Heart left ventricle (tissue), 16 donors: ENCODE data around the gene C1orf167. TPM values are rescaled to one million over a fixed set of nuclear protein-coding genes. Genes with fewer than 3 reads are reported as not detected.

ENCODE experiments used
- ATAC-seq, 4 donors: fragments of 200-7000 bp; cut with Tn5 transposase; one replicate each; pipeline ENCODE4 v1.9.1; 2020 to 2022; ENCODE audit warnings: moderate library complexity in 4 of 4, mild to moderate bottlenecking in 3 of 4, moderate number of reproducible peaks in 1 of 4
- DNase-seq, 5 donors: peaks; one replicate each; pipeline ENCODE4 v3.0.0-alpha.2; 2020
- H3K27ac ChIP-seq, 12 donors: fragments of 200-600 bp; sonication (generic) in 4 of 12; one replicate each; pipeline versions ENCODE4 v1.5.0 to v1.8.0; 2016 to 2022; ENCODE audit warnings: mild to moderate bottlenecking in 2 of 12
- H3K27me3 ChIP-seq, 9 donors: fragments of 200-600 bp; sonication (generic) in 2 of 9; one replicate each; pipeline versions ENCODE4 v1.5.1 to v1.8.0; 2016 to 2022; ENCODE audit warnings: mild to moderate bottlenecking in 3 of 9
- H3K36me3 ChIP-seq, 9 donors: fragments of 200-600 bp; sonication (generic) in 2 of 9; one replicate each; pipeline versions ENCODE4 v1.5.0 to v1.8.0; 2018 to 2022; ENCODE audit warnings: mild to moderate bottlenecking in 2 of 9
- H3K4me1 ChIP-seq, 12 donors: fragments of 200-600 bp; sonication (generic) in 4 of 12; one replicate each; pipeline versions ENCODE4 v1.5.0 to v1.8.0; 2016 to 2022; ENCODE audit warnings: mild to moderate bottlenecking in 3 of 12
- H3K4me3 ChIP-seq, 12 donors: fragments of 200-600 bp; sonication (generic) in 4 of 12; one replicate each; pipeline versions ENCODE4 v1.5.0 to v1.8.0; 2017 to 2022; ENCODE audit warnings: mild to moderate bottlenecking in 9 of 12, moderate library complexity in 4 of 12
- H3K9me3 ChIP-seq, 12 donors: fragments of 200-600 bp; sonication (generic) in 4 of 12; one replicate each; pipeline versions ENCODE4 v1.5.0 to v1.8.0; 2016 to 2022; ENCODE audit warnings: mild to moderate bottlenecking in 1 of 12
- CTCF ChIP-seq, 12 donors: fragments of 200-600 bp; sonication (generic) in 4 of 12; IDR thresholded peaks; one replicate each; pipeline versions ENCODE4 v1.5.0 to v1.8.0; 2018 to 2022; ENCODE audit warnings: antibody characterized with exemption in 12 of 12, mild to moderate bottlenecking in 5 of 12
- POLR2A ChIP-seq, 2 donors: fragments of 450-650 bp; IDR thresholded peaks; one replicate each; pipeline ENCODE4 v1.6.1; 2017; ENCODE audit warnings: antibody characterized with exemption in 2 of 2, mild to moderate bottlenecking in 2 of 2, moderate library complexity in 2 of 2
- WGBS, 4 donors: extraction: QIAGEN DNeasy Blood & Tissue Kit in 2 of 4; methylation state at CpG; one replicate each; pipeline versions ENCODE4 v1.1.5 to v1.1.7; 2013 to 2018; 5-methylcytosine and 5-hydroxymethylcytosine counted together
- intact Hi-C, 10 donors: fragments of 100-400 bp; cut with DNase I; formaldehyde crosslinking; loops; one replicate each; pipeline versions ENCODE4 v1.11.1 to v1.14.2; 2022
- polyA plus RNA-seq, 2 donors: library from polyadenylated mRNA; stranded (reverse); fragments of 200-250 nt; gene quantifications; one replicate each; pipeline ENCODE4 v1.2.3, GENCODE V29; 2013
- total RNA-seq, 9 donors: library from RNA; depleted of rRNA in 2 of 9; stranded (reverse); fragments of >200 nt in 2 of 9; fragmentation: NEBNext Ultra II Directional in 3 of 9; extraction: Animal tissue kit (Norgen Biotek cat#: 25700) in 3 of 9; gene quantifications; one replicate each; pipeline versions ENCODE4 v1.1.0 to v1.2.4, GENCODE V29; 2016 to 2023
- donor health status: ischemic (EF 13 %, LVEDD 7.1; RV severe dilation, severe dysfunction).
- donor health status: healthy with polysubstance abuse.
- donor health status: DM: no; HTN: yes; CAD: no.
- donor health status: DM: no; HTN: no; CAD: no.
- donor health status: ischemic (EF 25% LVEDD 6.9; RV normal size, moderate dysfunction).
- donor health status: ischemic (EF 25% LVEDD 5.7; RV mildly dilated, moderate dysfunction).
- donor health status: healthy.
- donor health status: DM: yes; HTN: yes; CAD: no.
- donor health status: ischemic (EF 35%, LVEDD 5.7; RV mildly dilated, moderate dysfunction).
- donor health status: nonischemic (EF 11% LVEDD 7.7; RV severe dilation, severe dysfunction).
- donor health status: DM: yes; HTN: yes; CAD: no.
- donor health status: PGD.
- donor health status: ischemic (EF 29% LVEDD 5.4; RV normal size, mild dysfunction).
- donor health status: nonischemic (EF 23%, LVEDD 6.1; RV moderate dilation, normal function).

The C1orf167 gene
- total and polyA plus RNA-seq, 11 donors = 1.5 to 7.6 (median 3.8) TPM

- no peaks in the 10 kb centered on the region for H3K36me3 ChIP-seq
- no peak for TF ChIP-seq POLR2A (IDR thresholded peaks at IDR 0.05)
- TF ChIP-seq CTCF (IDR thresholded peaks at IDR 0.05) = no peak
Measured at GRCh38 chr1:11770011-11770410, 8.0 kb downstream of the C1orf167 start.

GRCh38 chr1:11771481-11772043, 9.6 kb downstream of the C1orf167 start:
- ATAC-seq (no peak), DNase-seq (no peak)
- intact Hi-C loops = no loop called here
- no peak for TF ChIP-seq CTCF (IDR thresholded peaks at IDR 0.05)
- no peak for TF ChIP-seq POLR2A (IDR thresholded peaks at IDR 0.05)
- Histone ChIP-seq H3K4me3 (no peak overlapping the region), H3K27ac (no peak overlapping the region), H3K36me3 (no peaks in the 10 kb centered on the region), H3K4me1 (peaks cover 0 to 12% (median 3%) of the 10 kb centered on the region in 12 donors), H3K9me3 (no peaks in the 10 kb centered on the region), H3K27me3 (no peaks in the 10 kb centered on the region)
- 70 to 80% (median 77%) methylated on average over 11 of the region's 11 CpGs for WGBS, 4 donors

More at GRCh38 chr1:11770011-11770410, 8.0 kb downstream of the C1orf167 start:
- intact Hi-C loops = no loop called here
- Histone ChIP-seq H3K4me1 (peaks cover 0 to 12% (median 3%) of the 10 kb centered on the region in 12 donors), H3K9me3 (no peaks in the 10 kb centered on the region), H3K27ac (no peak overlapping the region), H3K27me3 (no peaks in the 10 kb centered on the region), H3K4me3 (no peak overlapping the region)
- ATAC-seq = no peak
- no peak for DNase-seq

GRCh38 chr1:11772458-11772857, 10.5 kb downstream of the C1orf167 start:
- TF ChIP-seq POLR2A (IDR thresholded peaks at IDR 0.05) = no peak
- DNase-seq (no peak), ATAC-seq (no peak)
- intact Hi-C loops = no loop called here
- Histone ChIP-seq H3K4me1 (peaks cover 0 to 12% (median 3%) of the 10 kb centered on the region in 12 donors), H3K9me3 (no peaks in the 10 kb centered on the region), H3K36me3 (no peaks in the 10 kb centered on the region), H3K27me3 (no peaks in the 10 kb centered on the region), H3K4me3 (no peak overlapping the region), H3K27ac (no peak overlapping the region)
- 58 to 69% (median 64%) methylated on average over 5 of the region's 5 CpGs for WGBS, 4 donors

GRCh38 chr1:11774753-11775152, 12.8 kb downstream of the C1orf167 start:
- Histone ChIP-seq H3K27ac (no peak overlapping the region), H3K27me3 (no peaks in the 10 kb centered on the region), H3K9me3 (no peaks in the 10 kb centered on the region), H3K4me3 (no peak overlapping the region), H3K36me3 (no peaks in the 10 kb centered on the region), H3K4me1 (peaks cover 0 to 4% (median 0%) of the 10 kb centered on the region in 12 donors)
- no peak for DNase-seq
- no peak for TF ChIP-seq CTCF (IDR thresholded peaks at IDR 0.05)
- no peak for TF ChIP-seq POLR2A (IDR thresholded peaks at IDR 0.05)
- intact Hi-C loops = no loop called here
- no peak for ATAC-seq
- WGBS, 4 donors = 91 to 97% (median 93%) methylated on average over 9 of the region's 9 CpGs
